Right hindlimb (tissue), 1 donor: ENCODE results near the gene PRR16.
"Not testable (repeated sequence)": the region's sequence is repeated elsewhere in the genome, so short reads cannot be mapped to it uniquely, and the experiment has no call there.

Source experiments
- DNase-seq: peaks from one replicate; pipeline ENCODE4 v3.0.0-alpha.2; 2018

Gene PRR16

DNA sequence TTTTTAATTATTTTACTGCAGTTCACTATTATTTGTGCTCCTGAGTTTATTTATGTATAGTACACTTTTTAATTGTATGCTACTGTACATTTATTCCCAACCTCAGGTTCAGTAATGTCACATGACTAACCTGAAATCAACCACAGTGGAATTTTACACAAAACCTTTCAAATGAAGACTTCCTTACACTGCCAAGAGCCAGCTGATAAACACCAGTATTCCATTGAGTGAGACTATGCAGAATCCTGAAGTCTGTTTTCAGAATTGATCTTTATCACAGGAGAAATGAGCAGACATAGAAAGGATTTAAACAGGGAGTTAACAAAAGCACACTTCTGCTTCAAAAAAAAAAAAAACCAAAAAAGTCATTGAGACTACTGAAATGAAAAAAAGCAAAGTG, 219.5 kb downstream of the PRR16 start:
- no peak for DNase-seq

- no peak for DNase-seq
Observed at GRCh38 chr5:120684213-120684612, 220.1 kb downstream of the PRR16 start.

- no peak for DNase-seq
Observed at GRCh38 chr5:120684749-120685415, 220.8 kb downstream of the PRR16 start.

GRCh38 chr5:120690621-120691407, 226.7 kb downstream of the PRR16 start:
- no peak for DNase-seq

GRCh38 chr5:120692325-120692724, 228.2 kb downstream of the PRR16 start:
- DNase-seq = no peak

- no peak for DNase-seq
Observed at GRCh38 chr5:120695368-120695880, 231.3 kb downstream of the PRR16 start.

DNA sequence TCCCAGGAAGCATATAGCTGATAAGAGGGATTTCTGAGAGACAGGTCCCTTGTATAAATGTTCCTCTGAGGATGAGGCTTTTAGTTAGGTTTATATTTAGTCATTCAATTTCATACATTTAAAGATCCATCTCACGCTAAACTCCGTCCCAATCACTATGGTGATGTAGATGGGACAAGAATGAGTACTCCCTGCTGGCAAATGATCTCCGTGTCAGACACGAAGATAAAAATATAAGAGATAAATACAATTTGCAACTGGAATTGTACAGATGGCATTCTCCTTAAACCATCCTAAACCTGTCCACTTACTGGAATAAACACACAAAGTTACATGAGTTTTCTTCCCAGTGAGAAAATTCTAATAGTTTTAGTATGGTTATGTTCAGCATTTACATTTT, 233.0 kb downstream of the PRR16 start:
- no peak for DNase-seq

DNA sequence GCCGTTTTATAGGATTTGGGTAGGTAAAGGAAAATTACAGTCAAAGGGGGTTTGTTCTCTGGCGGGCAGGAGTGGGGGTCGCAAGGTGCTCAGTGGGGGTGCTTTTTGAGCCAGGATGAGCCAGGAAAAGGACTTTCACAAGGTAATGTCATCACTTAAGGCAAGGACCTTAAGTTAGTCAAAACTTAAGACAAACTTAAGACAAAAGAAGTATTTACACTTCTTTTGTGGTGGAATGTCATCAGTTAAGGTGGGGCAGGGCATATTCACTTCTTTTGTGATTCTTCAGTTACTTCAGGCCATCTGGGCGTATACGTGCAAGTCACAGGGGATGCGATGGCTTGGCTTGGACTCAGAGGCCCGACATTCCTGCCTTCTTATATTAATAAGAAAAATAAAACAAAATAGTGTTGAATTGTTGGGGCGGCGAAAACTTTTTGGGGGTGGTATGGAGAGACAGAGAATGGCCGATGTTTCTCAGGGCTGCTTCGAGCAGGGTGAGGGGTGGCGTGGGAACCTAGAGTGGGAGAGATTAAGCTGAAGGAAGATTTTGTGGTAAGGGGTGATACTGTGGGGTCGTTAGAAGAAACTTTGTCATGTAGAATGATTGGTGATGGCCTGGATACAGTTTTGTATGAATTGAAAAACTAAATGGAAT, 233.7 kb downstream of the PRR16 start:
- not testable (repeated sequence) for DNase-seq

GRCh38 chr5:120700653-120701052, 236.6 kb downstream of the PRR16 start:
- DNase-seq = not testable (repeated sequence)

GRCh38 chr5:120702817-120703538, 238.9 kb downstream of the PRR16 start:
- not testable (repeated sequence) for DNase-seq

GRCh38 chr5:120703918-120704587, 240.0 kb downstream of the PRR16 start:
- no peak for DNase-seq

- no peak for DNase-seq
Observed at GRCh38 chr5:120706877-120707276, 242.8 kb downstream of the PRR16 start.

GRCh38 chr5:120717381-120717780, 253.3 kb downstream of the PRR16 start:
- no peak for DNase-seq

- no peak for DNase-seq
Observed at GRCh38 chr5:120730214-120730613, 266.1 kb downstream of the PRR16 start.

- peak; percentile 18 for DNase-seq
Observed at GRCh38 chr5:120734033-120734432, 269.9 kb downstream of the PRR16 start.

DNA sequence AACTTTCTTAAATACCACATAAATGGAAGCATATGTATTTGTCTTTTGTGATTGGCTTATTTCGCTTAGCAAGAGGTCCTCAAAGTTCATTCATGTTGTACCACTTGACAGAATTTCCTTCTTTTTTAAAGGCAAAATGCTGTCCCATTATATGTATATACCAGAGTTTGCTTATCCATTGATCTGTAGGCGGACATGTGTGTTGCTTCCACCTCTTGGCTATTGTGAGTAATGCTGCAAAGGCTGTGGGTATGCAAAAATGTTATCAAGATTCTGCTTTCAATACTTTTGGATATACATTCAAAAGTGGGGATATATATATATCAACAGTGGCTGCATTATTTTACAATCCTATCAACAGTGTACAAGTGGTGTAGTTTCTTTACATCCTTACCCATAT, 271.0 kb downstream of the PRR16 start:
- no peak for DNase-seq
